Measurements from ENCODE around the gene CAMK2N1.

CAMK2N1 gene

GRCh38 chr1:20480243-20480944, 5.6 kb downstream of the CAMK2N1 start:
- in situ Hi-C loops (cut with MboI; ENCODE audit: low sequenced_read_pairs): no loop called here

GRCh38 chr1:20479840-20480239, 6.2 kb downstream of the CAMK2N1 start:
- in situ Hi-C loops (cut with MboI; ENCODE audit: low sequenced_read_pairs): no loop called here

- in situ Hi-C loops (cut with MboI; ENCODE audit: low sequenced_read_pairs): no loop called here
Observed at GRCh38 chr1:20478057-20478635, 7.9 kb downstream of the CAMK2N1 start.

- in situ Hi-C loops (cut with MboI; ENCODE audit: low sequenced_read_pairs): no loop called here
Observed at GRCh38 chr1:20477348-20478056, 8.5 kb downstream of the CAMK2N1 start.

GRCh38 chr1:20476265-20477038, 9.6 kb downstream of the CAMK2N1 start:
- in situ Hi-C loops (cut with MboI; ENCODE audit: low sequenced_read_pairs): no loop called here

- in situ Hi-C loops (cut with MboI; ENCODE audit: low sequenced_read_pairs): no loop called here
Observed at GRCh38 chr1:20474996-20475395, 11.0 kb downstream of the CAMK2N1 start.

- in situ Hi-C loops (cut with MboI; ENCODE audit: low sequenced_read_pairs): no loop called here
Observed at GRCh38 chr1:20474333-20474975, 11.6 kb downstream of the CAMK2N1 start.

GRCh38 chr1:20473894-20474293, 12.1 kb downstream of the CAMK2N1 start:
- in situ Hi-C loops (cut with MboI; ENCODE audit: low sequenced_read_pairs): no loop called here

GRCh38 chr1:20472860-20473711, 12.9 kb downstream of the CAMK2N1 start:
- in situ Hi-C loops (cut with MboI; ENCODE audit: low sequenced_read_pairs): no loop called here

- in situ Hi-C loops (cut with MboI; ENCODE audit: low sequenced_read_pairs): no loop called here
Observed at GRCh38 chr1:20472121-20472520, 13.9 kb downstream of the CAMK2N1 start.

GRCh38 chr1:20470194-20470593, 15.8 kb downstream of the CAMK2N1 start:
- in situ Hi-C loops (cut with MboI; ENCODE audit: low sequenced_read_pairs): no loop called here

- in situ Hi-C loops (cut with MboI; ENCODE audit: low sequenced_read_pairs): no loop called here
Observed at GRCh38 chr1:20469406-20470076, 16.5 kb downstream of the CAMK2N1 start.

GRCh38 chr1:20466273-20466672, 19.7 kb downstream of the CAMK2N1 start:
- in situ Hi-C loops (cut with MboI; ENCODE audit: low sequenced_read_pairs): no loop called here

GRCh38 chr1:20465187-20465586, 20.8 kb downstream of the CAMK2N1 start:
- in situ Hi-C loops (cut with MboI; ENCODE audit: low sequenced_read_pairs): no loop called here

GRCh38 chr1:20463502-20463901, 22.5 kb downstream of the CAMK2N1 start:
- in situ Hi-C loops (cut with MboI; ENCODE audit: low sequenced_read_pairs): no loop called here

GRCh38 chr1:20462397-20462796, 23.6 kb downstream of the CAMK2N1 start:
- in situ Hi-C loops (cut with MboI; ENCODE audit: low sequenced_read_pairs): no loop called here

GRCh38 chr1:20458717-20459116, 27.3 kb downstream of the CAMK2N1 start:
- in situ Hi-C loops (cut with MboI; ENCODE audit: low sequenced_read_pairs): no loop called here

GRCh38 chr1:20454004-20454403, 32.0 kb downstream of the CAMK2N1 start:
- in situ Hi-C loops (cut with MboI; ENCODE audit: low sequenced_read_pairs): no loop called here

- in situ Hi-C loops (cut with MboI; ENCODE audit: low sequenced_read_pairs): no loop called here
Observed at GRCh38 chr1:20449735-20450311, 36.2 kb downstream of the CAMK2N1 start.

Data from hTERT RPE-1 (cell line).